ENCODE measurements around the gene SRPRA. TPM values are rescaled to one million over a fixed set of nuclear protein-coding genes. Genes with fewer than 3 reads are reported as not detected.

SRPRA gene
- total RNA-seq, 2 donors from 2014 or later, result 106 to 159 TPM

DNA sequence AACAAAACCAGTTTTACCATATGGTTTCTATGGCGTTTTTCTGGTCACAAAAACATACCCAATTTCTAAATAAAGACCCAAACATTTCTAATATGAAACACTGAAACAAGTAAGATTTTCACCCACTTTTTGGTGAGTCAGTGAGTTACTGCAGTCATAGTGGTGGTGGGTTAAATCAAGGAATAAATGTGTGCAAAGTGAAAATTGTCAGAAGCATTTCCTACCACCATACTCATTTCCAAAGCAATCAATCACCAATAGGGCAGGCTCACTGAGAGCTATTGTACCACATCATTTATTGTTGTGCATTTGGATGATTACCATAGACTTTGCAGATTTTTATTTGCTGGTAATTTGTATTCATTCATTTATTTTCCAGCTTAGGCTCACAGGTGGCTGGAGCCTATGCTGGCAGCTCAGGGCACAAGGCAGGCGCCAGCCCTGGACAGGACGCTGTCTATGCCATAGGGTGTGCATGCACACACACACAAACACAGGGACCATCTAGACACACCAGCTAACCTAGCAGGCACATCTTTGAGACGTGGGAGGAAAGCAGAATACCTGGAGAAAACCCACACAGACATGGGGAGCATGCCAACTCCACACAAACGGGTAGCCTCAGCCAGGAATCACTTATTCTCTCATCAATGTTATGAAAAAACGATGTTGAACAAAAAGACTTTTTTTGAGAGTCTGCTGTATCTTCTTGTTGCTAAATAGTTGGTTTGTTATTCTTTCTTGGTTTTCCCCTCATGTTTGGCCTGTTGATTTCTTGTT is 52.0 kb downstream of the SRPRA start:
- ATAC-seq, result peak; percentile 30 to 78
- peaks cover 0 to 5% of the 10 kb centered on the region in 2 donors for H3K36me3 Mint-ChIP-seq

DNA sequence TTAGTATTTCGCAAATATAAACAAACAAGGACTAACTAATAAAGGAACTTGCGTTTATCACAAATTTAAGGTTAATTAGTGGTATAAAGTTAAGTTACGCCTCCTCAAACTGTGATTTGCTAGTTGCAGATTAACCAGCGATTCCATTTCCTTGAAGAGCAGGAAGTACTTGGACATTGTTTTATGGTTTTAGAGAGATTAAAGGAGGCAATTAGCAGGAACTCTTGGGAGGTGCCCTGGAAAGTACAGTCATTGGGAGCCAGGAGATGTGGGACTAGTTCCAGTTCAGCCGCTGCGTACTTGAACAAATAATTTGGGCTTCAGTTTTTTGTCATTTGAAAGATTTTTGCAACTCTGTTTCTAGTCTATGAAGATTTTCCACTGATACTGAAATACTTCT is 53.9 kb downstream of the SRPRA start:
- no peak overlapping the region for H3K27ac Mint-ChIP-seq
- no peaks in the 10 kb centered on the region for H3K9me3 Mint-ChIP-seq
- no peak for DNase-seq (ENCODE audit: low spot score in 2 of 2)
- peaks cover 5 to 10% of the 10 kb centered on the region in 2 donors for H3K36me3 Mint-ChIP-seq
- no peak for ATAC-seq

More for the DNA sequence above, 52.0 kb downstream of the SRPRA start:
- Mint-ChIP-seq H3K9me3 (no peaks in the 10 kb centered on the region), H3K27ac (peak overlapping the region in 1 of 2 donors; percentile 77)
- no peak for DNase-seq (ENCODE audit: low spot score in 2 of 2)

DNA sequence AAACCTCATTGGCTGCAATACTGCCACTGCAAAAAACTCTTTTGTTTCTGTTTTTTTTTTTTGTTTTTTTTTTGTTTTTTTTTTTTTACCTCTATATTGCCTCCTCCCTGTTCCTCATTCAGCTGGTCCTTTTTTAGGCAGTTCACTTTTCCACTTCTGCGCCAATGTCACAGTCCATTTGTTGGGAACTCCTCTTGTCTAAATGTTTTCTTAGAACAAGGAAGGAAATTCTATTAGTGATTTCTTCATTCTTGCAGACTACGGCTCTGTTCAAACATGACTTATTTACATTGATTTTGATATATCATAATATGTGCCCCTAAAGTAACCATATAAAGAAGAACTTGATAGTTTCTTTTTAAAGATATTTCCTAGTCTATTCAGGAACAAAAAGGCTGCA is 54.3 kb downstream of the SRPRA start:
- Mint-ChIP-seq H3K9me3 (no peaks in the 10 kb centered on the region), H3K27ac (no peak overlapping the region), H3K36me3 (peaks cover 6 to 10% of the 10 kb centered on the region in 2 donors)
- no peak for ATAC-seq
- no peak for DNase-seq (ENCODE audit: low spot score in 2 of 2)

Other genes with a start within 250 kb of the SRPRA start
- gene CDON, start 206.0 kb downstream of the SRPRA start, total RNA-seq, result 1 to 10 TPM; 2.8 to 6.9 TPM
- 10 to 100 TPM; 45.6 to 48.4 TPM for gene RPUSD4, start 57.2 kb downstream of the SRPRA start, total RNA-seq
- 10 to 100 TPM in 1 of 2 donors, 1 to 10 TPM in 1; 6.1 to 15.6 TPM for gene FAM118B, start 57.1 kb downstream of the SRPRA start, total RNA-seq
- 10 to 100 TPM; 57.7 to 61.1 TPM for gene FOXRED1, start 259 bp upstream of the SRPRA start, total RNA-seq
- gene TIRAP, start 14.2 kb upstream of the SRPRA start, total RNA-seq, result 1 to 10 TPM; 2.8 to 7.4 TPM
- gene DCPS, start 35.2 kb upstream of the SRPRA start, total RNA-seq, result 10 to 100 TPM; 28.1 to 40.2 TPM
- 10 to 100 TPM in 1 of 2 donors, 1 to 10 TPM in 1; 7.2 to 10.5 TPM for gene ST3GAL4, start 86.8 kb upstream of the SRPRA start, total RNA-seq